HG03064 (cell line): Measurements from ENCODE around the gene ARFIP2.

Experiments used
- ATAC-seq: cut with Tn5 transposase; IDR thresholded peaks from one replicate; pipeline ENCODE4 v1.9.1; 2021; ENCODE audit warnings: low read depth; ENCODE audit not compliant: unreplicated experiment

ARFIP2 gene

DNA sequence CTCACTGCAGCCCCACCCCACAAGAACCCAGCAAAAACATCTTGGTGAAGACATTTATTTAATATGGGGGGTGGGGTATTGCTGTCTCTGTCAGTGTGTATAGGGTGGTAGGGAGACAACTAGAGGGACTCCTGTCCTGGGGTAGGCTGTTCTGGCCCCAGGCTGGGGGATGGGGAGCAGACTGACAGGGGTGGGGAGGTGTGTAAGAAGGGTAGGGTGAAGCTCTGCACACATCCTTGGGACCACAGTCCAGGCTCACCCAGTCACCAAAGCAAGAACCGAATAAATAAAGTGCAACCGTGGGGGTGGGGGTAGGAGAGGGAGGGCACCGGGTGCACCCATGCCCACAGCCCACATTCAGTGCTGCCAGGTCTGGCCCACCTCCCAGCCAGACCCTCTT lies 32.6 kb downstream of the ARFIP2 start:
- ATAC-seq = no peak

DNA sequence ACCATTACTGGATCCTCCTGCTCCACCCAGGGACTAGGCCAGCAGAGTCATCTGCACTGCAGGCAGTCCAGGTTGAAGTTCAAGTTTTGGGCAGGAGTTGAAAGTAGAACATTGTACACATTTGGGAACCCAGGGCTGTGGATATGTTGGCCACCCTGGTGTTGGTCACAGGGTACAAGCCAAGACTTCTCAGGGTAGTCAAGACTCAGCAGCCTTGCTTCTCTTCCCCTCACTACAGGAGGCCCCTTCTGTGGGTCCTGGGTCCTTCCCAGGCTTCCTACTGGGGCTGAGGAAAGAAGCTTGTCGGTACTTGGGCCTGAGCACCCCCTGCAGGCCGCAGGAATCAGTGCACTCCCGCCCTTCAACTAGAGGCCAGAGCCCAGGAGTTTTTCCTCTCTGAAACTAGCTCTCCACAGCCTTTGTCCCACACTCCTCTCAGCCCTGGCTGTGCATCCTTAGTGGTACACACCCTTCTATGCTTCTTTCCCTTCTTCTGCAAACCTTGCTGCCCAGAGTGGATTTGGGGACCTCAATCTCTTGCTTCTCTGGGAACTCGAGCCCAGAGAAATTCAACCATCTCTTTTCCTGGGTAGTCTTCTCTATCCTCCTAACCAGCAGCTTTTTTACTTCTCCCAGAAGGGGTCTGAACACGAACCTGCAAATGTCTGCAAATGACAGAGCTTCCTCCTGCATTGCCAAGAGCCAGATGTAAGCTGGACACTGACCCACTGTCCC lies 37.7 kb downstream of the ARFIP2 start:
- peak; percentile 67 for ATAC-seq

DNA sequence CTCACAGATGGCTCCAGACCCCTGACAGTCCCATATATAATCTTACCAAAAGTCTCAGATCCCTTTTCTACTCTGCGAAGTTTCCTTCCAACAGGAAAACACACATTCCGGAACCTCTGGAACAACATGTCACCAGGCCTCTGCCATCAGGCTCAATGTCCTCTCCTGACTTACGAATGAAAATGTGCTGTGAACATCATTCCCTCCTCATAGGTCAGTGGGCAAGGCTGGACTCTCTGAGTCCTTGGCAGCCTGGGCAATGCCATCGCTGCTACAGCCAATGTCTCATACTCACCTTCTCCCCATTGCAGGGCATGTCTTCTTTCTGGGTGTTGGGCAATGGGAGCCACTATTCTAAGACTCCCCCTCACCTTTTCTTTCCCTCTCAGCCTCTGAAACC lies 38.7 kb downstream of the ARFIP2 start:
- no peak for ATAC-seq

DNA sequence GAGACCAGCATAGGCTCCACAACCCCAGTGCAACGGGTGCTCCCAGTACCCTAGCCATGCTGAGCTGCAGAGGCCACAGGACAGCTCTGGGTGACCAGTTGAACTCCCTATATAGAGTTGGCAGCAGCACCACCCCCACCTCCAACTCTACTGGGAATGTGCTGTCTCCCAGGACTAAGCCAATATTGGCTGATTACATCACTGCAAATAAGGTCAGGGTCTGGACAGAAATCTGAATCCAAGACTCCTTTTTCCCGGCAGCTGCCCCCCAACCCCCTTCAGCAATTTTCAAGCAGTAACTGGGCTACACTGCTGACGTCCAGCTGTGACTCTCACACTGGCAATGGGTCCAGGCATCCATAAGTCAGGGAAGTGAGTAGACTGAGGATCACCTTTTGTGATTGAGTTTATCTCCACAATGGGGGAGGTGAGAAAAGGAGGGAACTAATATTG lies 40.2 kb downstream of the ARFIP2 start, which contains the start of gene HPX:
Gene HPX, minus strand, starts transcription at position 82 of the 453 bp plus-strand sequence. Its CDS starts 24 bp downstream, at position 58.
- ATAC-seq = no peak

DNA sequence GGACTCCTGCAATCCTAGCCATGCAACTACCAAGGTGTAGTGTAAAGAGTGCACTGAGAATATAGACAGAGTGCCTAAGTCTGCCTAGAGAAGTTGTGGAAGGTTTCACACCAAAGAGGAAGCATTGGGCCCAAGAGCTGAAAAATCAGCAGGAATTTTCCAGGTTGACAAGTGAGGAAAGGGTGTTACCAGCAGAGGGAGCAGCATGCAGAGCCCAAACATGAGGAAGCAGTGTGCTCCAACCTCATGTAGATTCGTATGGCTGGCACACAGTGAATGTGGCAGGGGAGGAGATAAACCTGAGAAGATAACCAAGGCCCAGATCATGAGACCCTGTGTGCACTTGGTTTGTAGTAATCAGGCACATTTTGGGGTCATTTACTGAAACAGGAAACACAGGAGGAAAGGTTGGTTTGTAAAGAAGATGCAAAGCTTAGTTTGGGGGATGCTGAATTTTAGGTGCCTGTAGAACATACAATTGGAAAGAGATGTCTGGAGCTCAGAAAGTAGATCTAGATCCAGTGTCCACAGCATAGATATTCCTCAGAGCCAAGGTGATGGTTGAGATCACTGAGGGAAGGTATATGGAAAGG lies 42.1 kb downstream of the ARFIP2 start:
- no peak for ATAC-seq

DNA sequence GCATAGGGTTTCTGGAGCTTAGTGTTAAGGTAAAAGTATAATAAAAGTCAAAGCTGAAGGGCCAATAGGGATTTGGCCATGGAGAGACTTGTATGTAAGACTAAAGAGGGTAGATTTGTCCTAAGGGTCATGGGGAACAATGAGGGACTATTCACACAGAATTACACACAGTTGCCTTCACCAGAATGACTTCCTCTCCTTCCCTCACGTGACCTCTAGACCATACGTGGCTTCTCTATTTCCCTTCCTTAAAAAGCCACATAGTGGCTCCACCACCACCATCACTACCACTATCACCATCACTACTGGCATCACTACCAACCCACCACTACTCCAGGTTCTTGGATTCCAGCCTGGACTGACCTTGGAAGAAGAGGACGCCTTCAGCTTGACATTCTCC lies 43.1 kb downstream of the ARFIP2 start:
- ATAC-seq = no peak

DNA sequence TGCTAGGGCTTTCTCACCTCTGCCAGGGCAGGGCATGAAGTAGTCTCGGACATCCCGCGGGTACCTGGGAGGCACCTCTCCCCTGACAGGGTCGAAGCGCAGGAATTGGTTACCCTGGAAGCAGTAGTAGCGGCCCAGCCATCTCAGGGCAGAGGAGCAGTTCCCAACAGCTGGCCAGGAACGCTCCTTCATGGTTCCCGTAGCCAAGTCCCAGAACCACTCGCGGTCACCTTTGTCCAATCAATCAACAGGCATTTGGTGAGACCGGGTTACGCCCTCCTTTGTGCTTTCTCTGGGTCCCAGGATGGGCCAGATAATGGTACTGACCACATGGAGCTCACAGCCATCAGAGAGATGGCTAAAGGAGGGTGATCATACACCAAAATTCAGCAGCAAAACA lies 43.7 kb downstream of the ARFIP2 start:
- no peak for ATAC-seq

DNA sequence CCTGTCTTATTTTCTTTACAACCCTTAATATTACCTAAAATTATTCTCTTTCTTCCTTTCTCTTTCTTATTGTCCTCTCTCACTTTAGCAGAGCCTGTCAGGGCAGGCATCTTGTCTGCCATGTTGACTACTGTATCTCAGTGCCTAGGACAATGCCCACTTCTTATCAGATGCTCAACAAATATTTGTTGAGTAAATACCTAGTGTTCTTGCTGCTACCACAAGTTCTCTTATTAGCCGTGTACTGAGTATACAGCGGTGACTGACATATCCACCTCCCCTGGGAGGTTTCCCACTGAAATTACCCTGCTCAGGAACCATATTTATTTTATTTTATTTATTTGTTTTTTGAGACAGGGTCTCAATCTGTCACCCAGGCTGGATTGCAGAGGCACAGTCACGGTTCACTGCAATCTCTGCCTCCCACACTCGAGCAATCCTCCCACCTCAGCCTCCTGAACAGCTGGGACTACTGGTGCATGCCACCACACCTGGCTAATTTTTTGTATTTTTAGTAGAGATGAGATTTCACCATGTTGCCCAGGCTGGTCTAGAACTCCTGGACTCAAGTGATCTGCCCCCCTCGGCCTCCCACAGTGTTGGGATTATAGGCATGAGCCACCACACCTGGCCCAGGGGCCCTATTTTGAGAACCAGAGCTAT lies 47.0 kb downstream of the ARFIP2 start:
- ATAC-seq = no peak

DNA sequence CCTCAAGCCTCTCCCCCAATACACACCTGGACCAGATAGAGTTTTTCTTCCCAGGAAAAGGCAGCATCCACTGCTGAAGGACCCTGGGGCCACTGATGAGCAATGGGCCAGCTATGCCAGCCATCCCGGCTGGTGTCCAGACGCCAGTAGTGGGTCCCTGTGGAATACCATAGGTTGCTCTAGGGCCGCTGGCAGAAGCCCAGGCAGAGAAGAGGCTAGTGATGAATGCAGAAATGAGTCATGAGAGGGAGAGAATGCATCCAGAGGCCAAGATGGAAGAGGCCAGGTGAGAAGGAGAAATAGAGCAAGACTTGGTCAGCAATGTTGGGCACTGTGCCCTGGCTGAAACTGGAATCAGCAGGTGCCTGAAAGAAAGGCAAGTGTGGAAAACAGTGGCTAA lies 49.3 kb downstream of the ARFIP2 start:
- ATAC-seq = no peak

DNA sequence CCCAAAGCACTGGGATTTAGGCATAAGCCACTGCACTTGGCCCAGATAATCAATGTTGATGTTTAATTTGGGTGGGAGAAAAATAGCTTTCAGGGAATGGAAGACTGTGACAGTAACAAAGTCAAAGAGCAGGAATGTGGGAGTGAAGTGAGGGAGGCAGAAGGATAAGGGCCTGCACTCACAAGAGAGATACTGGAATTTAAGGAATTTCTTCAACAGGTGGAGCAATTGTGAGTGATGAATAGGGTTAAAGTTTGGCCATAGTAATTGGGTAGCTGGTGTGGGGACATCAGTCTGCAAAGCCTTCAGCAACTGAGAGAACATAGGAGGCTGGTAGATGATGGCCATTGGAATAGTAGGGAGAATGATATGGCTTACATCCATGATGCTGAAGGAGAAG lies 53.6 kb downstream of the ARFIP2 start:
- ATAC-seq = no peak
